ENCODE results near the gene NRXN3. TPM values are rescaled to one million over a fixed set of nuclear protein-coding genes. Genes with fewer than 3 reads are reported as not detected.
"Not testable (repeated sequence)": the region's sequence is repeated elsewhere in the genome, so short reads cannot be mapped to it uniquely, and the experiment has no call there.

NRXN3 gene
- total RNA-seq, 1 donor from 2014 or later = 2.5 TPM

GRCh38 chr14:79017561-79017960, 847.4 kb downstream of the NRXN3 start:
- no peak for DNase-seq

GRCh38 chr14:79018836-79019235, 848.7 kb downstream of the NRXN3 start:
- DNase-seq = no peak

GRCh38 chr14:79019898-79020297, 849.7 kb downstream of the NRXN3 start:
- not testable (repeated sequence) for DNase-seq

- no peak for DNase-seq
Observed at GRCh38 chr14:79021766-79022165, 851.6 kb downstream of the NRXN3 start.

GRCh38 chr14:79027138-79027537, 857.0 kb downstream of the NRXN3 start:
- DNase-seq = no peak

- no peak for DNase-seq
Observed at GRCh38 chr14:79028281-79028680, 858.1 kb downstream of the NRXN3 start.

- no peak for DNase-seq
Observed at GRCh38 chr14:79036441-79036840, 866.3 kb downstream of the NRXN3 start.

- no peak for DNase-seq
Observed at GRCh38 chr14:79037106-79037505, 866.9 kb downstream of the NRXN3 start.

GRCh38 chr14:79037593-79037992, 867.4 kb downstream of the NRXN3 start:
- DNase-seq = no peak

GRCh38 chr14:79040790-79041189, 870.6 kb downstream of the NRXN3 start:
- no peak for DNase-seq

- DNase-seq = no peak
Observed at GRCh38 chr14:79043194-79043889, 873.2 kb downstream of the NRXN3 start.

GRCh38 chr14:79044894-79045624, 874.9 kb downstream of the NRXN3 start:
- no peak for DNase-seq

- no peak for DNase-seq
Observed at GRCh38 chr14:79050787-79051727, 880.9 kb downstream of the NRXN3 start.

- DNase-seq = no peak
Observed at GRCh38 chr14:79051742-79052141, 881.6 kb downstream of the NRXN3 start.

GRCh38 chr14:79056879-79057278, 886.7 kb downstream of the NRXN3 start:
- no peak for DNase-seq

- no peak for DNase-seq
Observed at GRCh38 chr14:79057333-79057732, 887.2 kb downstream of the NRXN3 start.

GRCh38 chr14:79062226-79062625, 892.1 kb downstream of the NRXN3 start:
- no peak for DNase-seq

- DNase-seq = no peak
Observed at GRCh38 chr14:79064214-79064613, 894.0 kb downstream of the NRXN3 start.

GRCh38 chr14:79074510-79074909, 904.3 kb downstream of the NRXN3 start:
- DNase-seq = no peak

GRCh38 chr14:79076428-79076827, 906.3 kb downstream of the NRXN3 start:
- no peak for DNase-seq

GRCh38 chr14:79077096-79077495, 906.9 kb downstream of the NRXN3 start:
- no peak for DNase-seq

- DNase-seq = no peak
Observed at GRCh38 chr14:79080040-79080439, 909.9 kb downstream of the NRXN3 start.

- no peak for DNase-seq
Observed at GRCh38 chr14:79082883-79083282, 912.7 kb downstream of the NRXN3 start.
